T-helper 1 cell treated with Interleukin-12 subunit alpha and Interleukin-12 subunit beta and Interleukin-4 antibody, amounts not matched to agents 30 μg/mL and 1 μg/mL, for 36 hours (primary cell): ENCODE data around the gene ENO2.
"Not testable (repeated sequence)": the region's sequence is repeated elsewhere in the genome, so short reads cannot be mapped to it uniquely, and the experiment has no call there.

Experiments used
- H3K27ac Mint-ChIP-seq: one replicate; pipeline ENCODE4 v1.8.0; 2021; ENCODE audit warnings: mild to moderate bottlenecking, mixed read lengths
- H3K27me3 Mint-ChIP-seq: one replicate; pipeline ENCODE4 v1.8.0; 2021; ENCODE audit warnings: low read depth, mixed read lengths
- H3K36me3 Mint-ChIP-seq: one replicate; pipeline ENCODE4 v1.8.0; 2021; ENCODE audit warnings: low read depth, mixed read lengths
- H3K4me1 Mint-ChIP-seq: one replicate; pipeline ENCODE4 v1.8.0; 2021; ENCODE audit warnings: low read depth, mixed read lengths
- H3K4me3 Mint-ChIP-seq: one replicate; pipeline ENCODE4 v1.8.0; 2021; ENCODE audit warnings: mild to moderate bottlenecking, moderate library complexity, mixed read lengths
- H3K9me3 Mint-ChIP-seq: one replicate; pipeline ENCODE4 v1.8.0; 2021; ENCODE audit warnings: mixed read lengths

The ENO2 gene

DNA sequence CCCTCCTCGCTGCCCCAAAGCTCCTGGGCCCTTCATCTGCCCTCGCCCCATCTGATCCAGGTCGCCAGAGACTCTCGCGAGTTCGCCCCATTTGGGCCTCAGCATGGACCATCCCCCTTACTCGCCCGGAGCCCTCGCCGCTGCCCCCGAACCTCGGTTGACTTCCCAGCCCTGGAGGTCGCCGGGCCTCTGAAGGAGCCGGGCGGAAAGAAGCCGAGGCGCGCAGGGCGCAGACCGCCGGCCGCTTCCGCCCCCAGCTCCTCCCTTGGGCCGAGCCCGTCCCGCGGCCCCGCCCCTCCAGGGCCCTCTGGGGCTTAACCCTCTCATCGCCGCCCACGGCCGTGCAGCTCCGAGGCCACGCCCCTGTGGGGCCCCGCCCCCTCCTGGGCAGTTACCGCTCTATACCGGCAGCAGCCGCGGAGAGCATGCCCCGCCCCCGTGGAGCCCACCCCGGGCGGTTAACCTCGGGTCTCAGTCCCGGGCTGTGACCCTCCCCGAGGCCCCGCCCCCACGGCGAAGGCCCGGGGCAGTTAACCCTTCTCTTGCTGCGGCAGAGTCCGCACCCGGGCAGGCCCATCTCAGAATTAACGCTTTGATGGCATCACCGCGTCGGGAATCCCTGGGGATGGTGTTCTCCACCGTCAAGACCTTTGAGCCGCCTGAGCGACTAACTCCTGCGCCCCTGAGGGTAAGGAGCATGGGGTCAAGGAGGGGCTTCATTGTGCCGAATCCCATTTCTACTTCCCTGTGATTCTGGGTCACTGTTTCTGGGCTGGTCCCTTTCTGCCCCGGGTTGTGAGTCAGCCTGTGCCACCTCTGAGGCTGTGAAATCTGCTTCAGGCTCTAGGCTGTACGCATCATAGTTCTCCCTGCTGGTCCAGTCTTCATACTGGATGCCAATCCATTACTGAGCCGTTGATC is 41.0 kb upstream of the ENO2 start, which contains the start of gene SPSB2:
TSS of gene SPSB2 (minus strand) at position 210 of the 921 bp plus-strand sequence. CDS start 402 bp downstream, outside the sequence.
- peaks cover 46% of the 10 kb centered on the region for H3K36me3 Mint-ChIP-seq

DNA sequence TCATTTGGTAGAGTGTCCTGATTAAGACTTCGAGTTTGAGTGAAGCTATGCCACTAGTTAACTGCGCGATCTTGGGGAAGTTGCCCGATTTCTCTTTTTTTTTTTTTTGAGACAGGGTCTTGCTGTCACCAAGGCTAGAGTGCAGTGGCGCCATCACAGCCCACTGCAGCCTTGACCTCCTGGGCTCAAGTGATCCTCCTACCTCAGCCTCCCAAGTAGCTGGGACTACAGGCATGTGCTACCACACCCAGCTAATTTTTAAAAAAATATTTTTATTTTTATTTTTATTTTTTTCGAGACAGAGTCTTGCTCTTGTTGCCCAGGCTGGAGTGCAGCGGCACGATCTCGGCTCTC is 40.4 kb upstream of the ENO2 start:
- peak overlapping the region; percentile 86 for H3K27ac Mint-ChIP-seq
- H3K4me1 Mint-ChIP-seq, result peaks cover 50% of the 10 kb centered on the region

More for the DNA sequence above, 41.0 kb upstream of the ENO2 start, which contains the start of gene SPSB2:
- peaks cover 56% of the 10 kb centered on the region for H3K4me1 Mint-ChIP-seq
- no peaks in the 10 kb centered on the region for H3K27me3 Mint-ChIP-seq
- H3K27ac Mint-ChIP-seq, result peak within 1 kb of the TSS; percentile 89
- no peaks in the 10 kb centered on the region for H3K9me3 Mint-ChIP-seq
- H3K4me3 Mint-ChIP-seq, result peak within 1 kb of the TSS; percentile 89

DNA sequence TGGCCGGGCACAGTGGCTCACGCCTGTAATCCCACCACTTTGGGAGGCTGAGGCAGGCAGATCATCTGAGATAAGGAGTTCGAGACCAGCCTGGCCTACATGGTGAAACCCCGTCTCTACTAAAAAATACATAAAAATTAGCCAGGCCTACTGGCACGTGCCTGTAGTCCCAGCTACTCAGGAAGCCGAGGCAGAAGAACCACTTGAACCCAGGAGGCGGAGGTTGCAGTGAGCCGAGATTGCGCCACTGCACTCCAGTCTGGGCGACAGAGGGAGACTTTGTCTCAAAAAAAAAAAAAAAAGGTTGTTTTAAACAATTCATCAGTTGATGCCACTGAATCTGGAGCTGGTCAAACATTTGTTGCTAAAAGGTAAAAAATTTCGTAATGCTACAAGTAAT is 34.6 kb upstream of the ENO2 start:
- not testable (repeated sequence) for H3K27ac Mint-ChIP-seq, H3K4me3 Mint-ChIP-seq, H3K27me3 Mint-ChIP-seq, H3K9me3 Mint-ChIP-seq
- peaks cover 10% of the 10 kb centered on the region for H3K4me1 Mint-ChIP-seq
- peaks cover 21% of the 10 kb centered on the region for H3K36me3 Mint-ChIP-seq

More for the DNA sequence above, 40.4 kb upstream of the ENO2 start:
- Mint-ChIP-seq H3K4me3 (peak overlapping the region; percentile 89), H3K36me3 (peaks cover 40% of the 10 kb centered on the region)
- not testable (repeated sequence) for H3K27me3 Mint-ChIP-seq, H3K9me3 Mint-ChIP-seq

DNA sequence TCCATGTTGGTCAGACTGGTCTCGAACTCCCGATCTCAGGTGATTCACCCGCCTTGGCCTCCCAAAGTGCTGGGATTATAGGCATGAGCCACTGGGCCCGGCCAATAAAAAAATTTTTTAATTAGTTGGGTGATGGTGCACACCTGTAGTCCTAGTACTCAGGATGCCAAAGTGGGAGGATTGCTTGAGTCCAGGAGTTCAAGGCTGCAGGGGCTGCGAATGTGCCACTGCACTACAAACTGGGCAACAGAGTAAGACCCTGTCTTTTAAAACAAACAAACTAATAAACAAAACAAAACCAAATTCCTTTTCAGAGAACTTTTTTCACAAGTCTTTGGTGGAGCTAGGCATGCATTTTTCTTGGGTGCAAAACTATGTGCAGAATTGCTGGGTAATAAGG is 31.1 kb upstream of the ENO2 start:
- Mint-ChIP-seq H3K9me3 (no peaks in the 10 kb centered on the region), H3K27ac (no peak overlapping the region), H3K4me3 (no peak overlapping the region), H3K36me3 (peaks cover 15% of the 10 kb centered on the region), H3K4me1 (no peaks in the 10 kb centered on the region), H3K27me3 (no peaks in the 10 kb centered on the region)

DNA sequence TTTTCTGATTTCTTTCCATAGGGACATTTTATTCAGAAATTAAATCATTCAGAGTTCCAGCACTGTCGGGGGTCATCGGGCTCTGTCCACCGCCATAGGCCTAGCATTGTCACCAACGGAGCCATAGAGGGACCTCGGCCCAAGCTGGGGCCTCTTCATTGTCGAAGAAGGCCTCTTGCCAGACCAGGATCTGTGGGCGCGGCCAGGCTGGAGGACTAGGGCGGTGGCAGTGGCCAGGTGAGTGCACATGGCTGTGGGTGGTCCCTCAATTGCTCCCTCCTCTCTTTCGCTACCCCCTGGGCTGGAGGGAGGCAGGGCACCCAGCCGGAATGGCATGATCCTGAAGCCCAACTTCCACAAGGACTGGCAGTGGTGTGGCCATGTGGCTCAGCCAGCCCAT is 30.7 kb upstream of the ENO2 start:
- H3K27me3 Mint-ChIP-seq, result no peaks in the 10 kb centered on the region
- peaks cover 15% of the 10 kb centered on the region for H3K36me3 Mint-ChIP-seq
- H3K27ac Mint-ChIP-seq, result no peak overlapping the region
- no peaks in the 10 kb centered on the region for H3K4me1 Mint-ChIP-seq
- H3K4me3 Mint-ChIP-seq, result no peak overlapping the region
- H3K9me3 Mint-ChIP-seq, result no peaks in the 10 kb centered on the region

DNA sequence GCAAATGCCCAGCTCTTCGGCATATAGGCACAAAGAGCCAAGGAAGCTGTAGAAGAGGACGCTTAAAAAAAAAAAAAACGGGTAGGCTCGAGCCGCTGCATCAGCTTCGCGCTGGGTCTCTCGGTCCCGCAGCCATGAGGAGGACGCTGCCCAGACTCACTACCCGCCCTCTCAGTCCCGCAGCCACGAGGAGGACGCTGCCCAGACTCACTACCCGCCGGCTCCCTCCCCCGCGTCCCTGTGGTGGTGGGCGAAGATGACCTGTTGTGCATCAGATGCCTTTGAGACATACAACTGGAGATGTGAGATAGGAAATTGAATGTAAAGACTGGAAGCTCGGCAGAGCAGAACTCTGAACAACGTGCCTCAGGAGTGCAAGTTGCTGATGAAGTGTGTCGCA is 29.8 kb upstream of the ENO2 start:
- no peaks in the 10 kb centered on the region for H3K4me1 Mint-ChIP-seq
- H3K9me3 Mint-ChIP-seq, result no peaks in the 10 kb centered on the region
- H3K27ac Mint-ChIP-seq, result no peak overlapping the region
- H3K27me3 Mint-ChIP-seq, result no peaks in the 10 kb centered on the region
- H3K36me3 Mint-ChIP-seq, result peaks cover 15% of the 10 kb centered on the region
- no peak overlapping the region for H3K4me3 Mint-ChIP-seq

DNA sequence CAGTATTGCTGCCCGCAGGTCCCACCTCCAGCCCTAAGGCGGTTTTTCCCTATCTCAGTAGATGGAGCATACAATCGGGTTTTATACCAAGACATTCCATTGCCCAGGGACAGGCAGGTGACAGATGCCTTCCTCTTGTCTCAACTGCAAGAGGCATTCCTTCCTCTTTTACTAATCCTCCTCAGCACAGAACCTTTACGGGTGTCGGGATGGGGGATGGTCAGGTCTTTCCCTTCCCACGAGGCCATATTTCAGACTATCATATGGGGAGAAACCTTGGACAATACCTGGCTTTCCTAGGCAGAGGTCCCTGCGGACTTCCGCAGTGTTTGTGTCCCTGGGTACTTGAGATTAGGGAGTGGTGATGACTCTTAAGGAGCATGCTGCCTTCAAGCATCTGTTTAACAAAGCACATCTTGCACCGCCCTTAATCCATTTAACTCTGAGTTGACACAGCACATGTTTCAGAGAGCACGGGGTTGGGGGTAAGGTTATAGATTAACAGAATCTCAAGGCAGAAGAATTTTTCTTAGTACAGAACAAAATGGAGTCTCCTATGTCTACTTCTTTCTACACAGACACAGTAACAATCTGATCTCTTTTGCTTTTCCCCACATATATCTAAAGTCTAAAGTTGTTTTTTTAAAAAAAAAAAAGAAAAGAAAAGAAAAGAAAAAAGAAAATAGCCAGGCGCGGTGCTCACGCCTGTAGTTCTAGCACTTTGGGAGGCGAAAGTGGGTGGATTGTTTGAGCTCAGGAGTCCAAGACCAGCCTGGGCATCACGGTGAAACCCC is 28.0 kb upstream of the ENO2 start:
- H3K9me3 Mint-ChIP-seq, H3K27me3 Mint-ChIP-seq, H3K4me3 Mint-ChIP-seq, H3K27ac Mint-ChIP-seq, H3K4me1 Mint-ChIP-seq: not testable (repeated sequence)
- peaks cover 19% of the 10 kb centered on the region for H3K36me3 Mint-ChIP-seq

DNA sequence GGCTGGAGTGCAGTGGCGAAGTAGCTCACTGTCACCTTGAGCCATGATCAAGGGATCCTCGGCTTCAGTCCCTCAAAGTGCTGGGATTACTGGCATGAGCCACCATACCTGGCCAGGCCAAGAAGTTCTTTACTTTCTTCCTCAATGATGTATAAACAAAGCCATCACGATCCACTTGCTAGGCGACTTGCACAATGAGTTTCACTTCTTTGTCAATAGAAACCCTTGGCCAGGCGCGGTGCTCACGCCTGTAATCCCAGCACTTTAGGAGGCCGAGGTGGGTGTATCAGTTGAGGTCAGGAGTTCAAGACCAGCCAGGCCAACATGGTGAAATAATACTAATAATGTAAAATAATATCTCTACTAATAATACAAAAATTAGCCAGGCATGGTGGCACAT is 26.9 kb upstream of the ENO2 start:
- peaks cover 17% of the 10 kb centered on the region for H3K36me3 Mint-ChIP-seq
- H3K9me3 Mint-ChIP-seq, result no peaks in the 10 kb centered on the region
- H3K4me3 Mint-ChIP-seq, result no peak overlapping the region
- no peaks in the 10 kb centered on the region for H3K27me3 Mint-ChIP-seq
- peaks cover 10% of the 10 kb centered on the region for H3K4me1 Mint-ChIP-seq
- no peak overlapping the region for H3K27ac Mint-ChIP-seq

DNA sequence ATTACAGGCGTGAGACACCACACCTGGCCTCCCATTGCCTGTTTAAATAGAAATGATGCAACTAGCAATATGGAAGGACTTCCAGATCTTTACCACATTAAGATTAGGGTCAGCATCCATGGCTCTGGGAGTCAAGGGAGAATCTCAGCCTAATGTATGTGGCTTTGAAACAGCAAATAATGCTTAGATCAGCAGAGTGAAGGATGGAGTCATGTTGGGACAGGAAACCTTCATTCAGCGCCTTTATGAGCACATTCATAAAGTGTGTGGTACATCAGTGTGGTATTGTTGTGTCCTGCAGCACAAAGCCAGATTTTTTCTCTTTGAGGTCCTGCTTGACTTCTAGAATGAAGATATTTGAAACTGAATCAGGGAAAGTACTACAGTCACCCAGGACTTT is 26.0 kb upstream of the ENO2 start:
- Mint-ChIP-seq H3K27ac (no peak overlapping the region), H3K9me3 (no peaks in the 10 kb centered on the region), H3K4me3 (no peak overlapping the region), H3K27me3 (no peaks in the 10 kb centered on the region), H3K4me1 (peaks cover 12% of the 10 kb centered on the region), H3K36me3 (peaks cover 15% of the 10 kb centered on the region)

DNA sequence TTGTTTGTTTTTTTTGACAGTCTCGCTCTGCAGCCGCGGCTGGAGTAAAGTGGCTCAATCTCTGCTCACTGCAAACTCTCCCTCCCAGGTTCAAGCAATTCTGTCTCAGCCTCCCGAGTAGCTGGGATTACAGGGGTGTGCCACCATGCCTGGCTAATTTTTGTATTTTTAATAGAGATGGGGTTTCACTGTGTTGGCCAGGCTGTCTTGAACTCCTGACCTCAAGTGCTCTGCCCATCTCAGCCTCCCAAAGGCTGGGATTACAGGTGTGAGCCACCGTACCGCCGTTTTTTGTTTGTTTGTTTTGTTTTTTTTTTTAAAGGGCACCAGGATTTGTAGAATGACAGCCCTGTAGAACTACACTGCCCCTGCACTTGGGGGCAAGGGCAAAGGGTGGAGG is 25.6 kb upstream of the ENO2 start:
- not testable (repeated sequence) for H3K27me3 Mint-ChIP-seq, H3K9me3 Mint-ChIP-seq, H3K4me3 Mint-ChIP-seq, H3K27ac Mint-ChIP-seq
- Mint-ChIP-seq H3K4me1 (peaks cover 12% of the 10 kb centered on the region), H3K36me3 (peaks cover 14% of the 10 kb centered on the region)

DNA sequence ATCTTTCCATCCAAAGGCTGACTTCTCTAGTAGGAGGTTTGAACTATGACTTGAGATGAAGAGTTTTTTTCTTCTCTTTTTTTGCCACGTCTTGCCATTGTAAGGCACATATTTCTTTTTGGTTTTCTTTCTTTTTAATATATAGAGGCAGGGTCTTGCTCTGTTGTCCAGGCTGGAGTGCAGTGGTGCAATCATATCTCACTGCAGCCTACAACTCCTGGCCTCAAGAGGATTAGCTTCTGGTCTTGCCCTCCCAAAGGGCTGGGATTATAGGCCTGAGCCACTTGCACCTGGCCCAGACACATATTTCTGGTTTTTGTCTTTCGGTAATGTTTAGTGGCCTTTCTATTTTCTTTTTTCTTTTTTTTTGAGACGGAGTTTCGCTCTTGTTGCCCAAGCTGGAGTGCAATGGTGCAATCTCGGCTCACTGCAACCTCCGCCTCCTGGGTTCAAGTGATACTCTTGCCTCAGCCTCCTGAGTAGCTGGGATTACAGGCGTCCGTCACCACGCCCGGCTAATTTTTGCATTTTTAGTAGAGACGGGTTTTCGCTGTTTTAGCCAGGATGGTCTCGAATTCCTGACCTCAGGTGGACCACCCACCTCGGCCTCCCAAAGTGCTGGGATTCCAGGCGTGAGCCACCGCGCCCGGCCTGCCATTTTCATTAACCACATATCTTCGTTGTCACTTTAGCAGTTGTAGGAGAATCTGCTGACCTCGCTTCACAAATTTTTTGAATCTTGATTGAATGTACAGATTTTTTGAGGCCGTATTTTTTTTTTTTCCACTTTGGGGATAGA is 24.4 kb upstream of the ENO2 start:
- Mint-ChIP-seq H3K27ac (peak overlapping the region; percentile 96), H3K4me3 (peak overlapping the region; percentile 81), H3K4me1 (peaks cover 12% of the 10 kb centered on the region)
- H3K36me3 Mint-ChIP-seq, H3K9me3 Mint-ChIP-seq, H3K27me3 Mint-ChIP-seq: not testable (repeated sequence)

DNA sequence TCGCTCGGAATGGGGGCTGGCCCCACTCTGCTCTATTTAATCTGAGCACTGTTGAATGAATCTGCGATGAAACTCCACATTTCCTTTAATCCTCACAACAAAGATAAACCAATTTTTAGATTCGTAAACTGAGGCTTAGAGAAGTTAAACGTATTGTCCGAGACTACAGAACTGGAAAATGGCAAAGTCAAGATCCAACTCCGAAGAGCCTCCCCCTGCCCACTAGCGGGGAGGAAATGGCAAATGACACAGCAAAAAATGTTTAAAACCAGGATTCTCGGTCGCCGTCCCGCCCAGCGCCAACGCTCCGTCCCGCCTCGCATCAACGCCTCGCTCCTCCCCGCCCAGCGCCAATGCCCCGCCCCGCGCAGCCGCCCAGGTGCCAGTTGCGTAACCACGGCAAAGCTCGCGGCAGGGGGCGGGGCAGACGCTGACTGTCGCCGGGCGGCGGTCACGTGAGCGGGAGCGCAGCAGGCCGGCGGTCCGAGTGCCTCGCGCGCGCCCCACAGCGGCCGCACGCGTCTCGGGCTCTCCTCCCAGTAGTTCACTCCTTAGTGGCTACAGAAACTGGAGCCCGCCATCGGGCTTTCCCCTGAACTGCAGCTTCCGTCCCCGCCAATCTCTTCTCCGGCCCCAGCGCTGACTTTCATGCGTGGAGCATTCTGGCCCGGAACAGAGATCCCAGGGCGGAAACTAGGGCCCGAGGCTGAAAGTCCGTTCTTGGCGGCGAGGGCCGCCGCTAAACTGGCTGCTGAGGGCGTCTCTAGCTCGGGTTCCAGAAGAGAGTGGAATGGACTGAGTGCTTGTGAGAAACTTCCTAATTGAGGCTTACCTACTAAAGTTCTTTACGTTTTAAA is 23.4 kb upstream of the ENO2 start:
- H3K4me1 Mint-ChIP-seq, result peaks cover 12% of the 10 kb centered on the region
- peaks cover 4% of the 10 kb centered on the region for H3K36me3 Mint-ChIP-seq
- no peaks in the 10 kb centered on the region for H3K9me3 Mint-ChIP-seq
- H3K27me3 Mint-ChIP-seq, result no peaks in the 10 kb centered on the region
- H3K27ac Mint-ChIP-seq, result peak overlapping the region; percentile 96
- peak overlapping the region; percentile 81 for H3K4me3 Mint-ChIP-seq

DNA sequence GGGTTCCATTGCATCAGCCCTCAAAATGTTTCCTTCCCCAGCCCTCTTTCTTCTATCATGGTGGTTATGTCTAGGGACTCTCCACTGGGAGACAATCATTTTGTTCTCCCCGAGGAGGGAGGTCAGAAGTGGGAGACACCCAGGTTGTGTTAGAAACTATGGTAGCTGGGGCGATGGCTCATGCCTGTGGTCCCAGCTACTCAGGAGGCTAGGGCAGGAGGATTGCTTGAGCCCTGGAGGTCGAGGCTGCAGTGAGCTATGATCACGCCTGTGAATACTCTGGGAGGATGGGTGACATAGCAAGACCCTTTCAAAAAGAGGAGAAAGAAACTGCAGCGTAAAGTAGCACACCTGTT is 22.8 kb upstream of the ENO2 start:
- Mint-ChIP-seq H3K4me1 (peaks cover 12% of the 10 kb centered on the region), H3K9me3 (no peaks in the 10 kb centered on the region), H3K27me3 (no peaks in the 10 kb centered on the region), H3K4me3 (peak overlapping the region; percentile 81), H3K36me3 (peaks cover 4% of the 10 kb centered on the region), H3K27ac (peak overlapping the region; percentile 92)

DNA sequence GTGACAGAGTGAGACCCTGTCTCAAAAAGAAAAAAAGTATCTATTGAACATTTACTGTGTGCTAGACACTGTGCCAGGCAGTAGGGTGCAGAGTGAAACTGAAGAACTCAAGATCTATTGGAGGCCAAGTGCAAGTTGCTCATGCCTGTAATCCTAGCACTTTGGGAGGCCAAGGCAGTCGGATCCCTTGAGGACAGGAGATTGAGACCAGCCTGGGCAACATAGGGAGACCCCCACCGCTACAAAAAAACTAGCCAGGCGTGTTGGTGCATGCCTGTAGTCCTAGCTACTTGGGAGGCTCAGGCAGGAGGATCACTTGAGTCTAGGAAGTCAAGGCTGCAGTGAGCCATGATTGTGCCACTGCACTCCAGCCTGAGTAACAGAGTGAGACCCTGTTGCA is 21.7 kb upstream of the ENO2 start:
- H3K4me3 Mint-ChIP-seq, H3K27me3 Mint-ChIP-seq, H3K9me3 Mint-ChIP-seq, H3K36me3 Mint-ChIP-seq: not testable (repeated sequence)
- Mint-ChIP-seq H3K27ac (peak overlapping the region; percentile 29), H3K4me1 (peaks cover 12% of the 10 kb centered on the region)
